Natural killer cell (primary cell): ENCODE results near the gene CERK. TPM values are rescaled to one million over a fixed set of nuclear protein-coding genes. Genes with fewer than 3 reads are reported as not detected.

Source experiments
- ATAC-seq, 3 donors: fragments of 150-1000 bp in 2 of 3; fragments of 200-7000 bp in 1 of 3; cut with Tn5 transposase; 1 replicate in 1 of 3; 2 replicates in 2 of 3; pipeline ENCODE4 v1.10.0; 2021; ENCODE audit warnings: mild to moderate bottlenecking in 2 of 3, moderate library complexity in 2 of 3
- DNase-seq, 2 donors: peaks; one replicate each; pipeline versions ENCODE4 v3.0.0 to v3.0.0-alpha.2; 2013 to 2021; ENCODE audit warnings: mixed read lengths in 1 of 2
- H3K27ac ChIP-seq: one replicate; pipeline ENCODE4 v1.5.1; 2013; ENCODE audit warnings: mild to moderate bottlenecking, low read length
- H3K27me3 ChIP-seq: one replicate; pipeline ENCODE4 v1.6.1; 2013; ENCODE audit warnings: low read length; ENCODE audit not compliant: control insufficient read depth, insufficient read depth
- H3K36me3 ChIP-seq: one replicate; pipeline ENCODE4 v1.6.1; 2013; ENCODE audit warnings: low read length; ENCODE audit not compliant: control insufficient read depth, insufficient read depth
- H3K4me1 ChIP-seq: one replicate; pipeline ENCODE4 v1.6.1; 2013; ENCODE audit warnings: low read length; ENCODE audit not compliant: control insufficient read depth, insufficient read depth
- H3K4me3 ChIP-seq: one replicate; pipeline ENCODE4 v1.5.1; 2013; ENCODE audit warnings: low read length
- H3K9me3 ChIP-seq: one replicate; pipeline ENCODE4 v1.6.1; 2013; ENCODE audit warnings: low read length; ENCODE audit not compliant: control insufficient read depth, insufficient read depth
- H3K27ac Mint-ChIP-seq, 2 donors: one replicate each; pipeline ENCODE4 v1.8.0; 2022; ENCODE audit warnings: mild to moderate bottlenecking in 2 of 2, mixed read lengths in 2 of 2, moderate library complexity in 1 of 2
- H3K27me3 Mint-ChIP-seq, 2 donors: one replicate each; pipeline ENCODE4 v1.8.0; 2022; ENCODE audit warnings: low read depth in 2 of 2, mixed read lengths in 2 of 2
- H3K36me3 Mint-ChIP-seq: one replicate; pipeline ENCODE4 v1.8.0; 2022; ENCODE audit warnings: mixed read lengths
- H3K4me1 Mint-ChIP-seq, 2 donors: one replicate each; pipeline ENCODE4 v1.8.0; 2022; ENCODE audit warnings: mixed read lengths in 2 of 2
- H3K4me3 Mint-ChIP-seq: one replicate; pipeline ENCODE4 v1.8.0; 2022; ENCODE audit warnings: mild to moderate bottlenecking, moderate library complexity, mixed read lengths
- H3K9me3 Mint-ChIP-seq, 2 donors: one replicate each; pipeline ENCODE4 v1.8.0; 2022; ENCODE audit warnings: mixed read lengths in 2 of 2
- CTCF ChIP-seq: fragments of 200-600 bp; IDR thresholded peaks from one replicate; pipeline ENCODE4 v1.8.0; 2022; ENCODE audit warnings: antibody characterized with exemption
- WGBS: methylation state at CpG from one replicate; pipeline ENCODE4 v1.1.7; 2013; ENCODE audit warnings: missing lambda C conversion rate; ENCODE audit not compliant: insufficient coverage; 5-methylcytosine and 5-hydroxymethylcytosine counted together
- intact Hi-C: fragments of 100-400 bp; cut with micrococcal nuclease; formaldehyde crosslinking; loops from one replicate; pipeline ENCODE4 v1.14.2; 2022
- total RNA-seq, 4 donors: library from RNA; stranded (reverse); fragments of 120-200 nt in 1 of 4; gene quantifications; one replicate each; pipeline versions ENCODE4 v1.2.3 to v1.2.4, GENCODE V29; 2013 to 2022

The CERK gene
- total RNA-seq, 3 donors from 2014 or later (not counting 1 experiment from before 2014, with no cell fraction given), result 50.0 to 71.2 (median 55.6) TPM

- 94% methylated on average over 8 of the region's 8 CpGs for WGBS
- H3K27ac ChIP-seq, result peak overlapping the region; percentile 63
- peaks cover 8% of the 10 kb centered on the region for H3K9me3 ChIP-seq
- Mint-ChIP-seq H3K4me3 (no peak overlapping the region), H3K4me1 (peaks cover 31 to 44% of the 10 kb centered on the region in 2 donors), H3K36me3 (no peaks in the 10 kb centered on the region), H3K9me3 (no peaks in the 10 kb centered on the region), H3K27me3 (no peaks in the 10 kb centered on the region), H3K27ac (peak overlapping the region in 1 of 2 donors; percentile 89)
- no peak for TF ChIP-seq CTCF
- H3K4me1 ChIP-seq, result peaks cover 54% of the 10 kb centered on the region
- DNase-seq, result no peak
- no peaks in the 10 kb centered on the region for H3K27me3 ChIP-seq
- no peak overlapping the region for H3K4me3 ChIP-seq
- intact Hi-C loops, result no loop called here
- no peak for ATAC-seq
- no peaks in the 10 kb centered on the region for H3K36me3 ChIP-seq
Observed at GRCh38 chr22:46753360-46753759, 15.3 kb upstream of the CERK start.

- no peaks in the 10 kb centered on the region for H3K27me3 ChIP-seq
- Mint-ChIP-seq H3K9me3 (no peaks in the 10 kb centered on the region), H3K27ac (no peak overlapping the region), H3K4me3 (no peak overlapping the region), H3K4me1 (peaks cover 30 to 43% of the 10 kb centered on the region in 2 donors), H3K36me3 (no peaks in the 10 kb centered on the region), H3K27me3 (no peaks in the 10 kb centered on the region)
- ATAC-seq, result no peak
- WGBS, result 100% methylated on average over 3 of the region's 6 CpGs
- no peak for TF ChIP-seq CTCF
- no peak overlapping the region for H3K4me3 ChIP-seq
- no peak for DNase-seq
- intact Hi-C loops, result no loop called here
- H3K27ac ChIP-seq, result no peak overlapping the region
- H3K36me3 ChIP-seq, result no peaks in the 10 kb centered on the region
- H3K4me1 ChIP-seq, result peaks cover 58% of the 10 kb centered on the region
- H3K9me3 ChIP-seq, result peaks cover 8% of the 10 kb centered on the region
Observed at GRCh38 chr22:46752988-46753310, 14.9 kb upstream of the CERK start.

- TF ChIP-seq CTCF, result no peak
- ATAC-seq (no peak), DNase-seq (no peak)
- WGBS, result 95% methylated on average over 10 of the region's 11 CpGs
- intact Hi-C loops, result no loop called here
- no peak overlapping the region for H3K27ac ChIP-seq
- H3K9me3 ChIP-seq, result peaks cover 8% of the 10 kb centered on the region
- H3K27me3 ChIP-seq, result no peaks in the 10 kb centered on the region
- no peak overlapping the region for H3K4me3 ChIP-seq
- Mint-ChIP-seq H3K27ac (peak overlapping the region in 1 of 2 donors; percentile 16), H3K4me3 (no peak overlapping the region), H3K9me3 (no peaks in the 10 kb centered on the region), H3K27me3 (no peaks in the 10 kb centered on the region), H3K4me1 (peaks cover 30 to 43% of the 10 kb centered on the region in 2 donors), H3K36me3 (no peaks in the 10 kb centered on the region)
- H3K36me3 ChIP-seq, result no peaks in the 10 kb centered on the region
- H3K4me1 ChIP-seq, result peaks cover 59% of the 10 kb centered on the region
Observed at GRCh38 chr22:46752286-46752987, 14.4 kb upstream of the CERK start.
